ENCODE results near the gene RAPGEF6.

- TF ChIP-seq CTCF (IDR thresholded peaks at IDR 0.05), result no peak
- no peak for TF ChIP-seq POLR2A (IDR thresholded peaks at IDR 0.05)
- TF ChIP-seq POLR2AphosphoS5 (IDR thresholded peaks at IDR 0.05), result no peak
These were observed 49.0 kb upstream of the RAPGEF6 start for GRCh38 chr5:131684051-131684450.
